Right hindlimb (tissue), 1 donor: Measurements from ENCODE around the gene COL5A2.
A peak's percentile ranks its signal among the peaks of the same experiment; 100 is the strongest.

ENCODE experiments used
- DNase-seq: peaks from one replicate; pipeline ENCODE4 v3.0.0-alpha.2; 2018

COL5A2 gene

GRCh38 chr2:189178054-189178453, 1.5 kb downstream of the COL5A2 start:
- no peak for DNase-seq

GRCh38 chr2:189177251-189177840, 2.2 kb downstream of the COL5A2 start:
- DNase-seq: no peak

- DNase-seq: no peak
Measured at GRCh38 chr2:189176516-189176915, 3.0 kb downstream of the COL5A2 start.

GRCh38 chr2:189175869-189176433, 3.6 kb downstream of the COL5A2 start:
- no peak for DNase-seq

GRCh38 chr2:189171956-189172609, 7.5 kb downstream of the COL5A2 start:
- DNase-seq: no peak

- DNase-seq: no peak
Measured at GRCh38 chr2:189168856-189169499, 10.6 kb downstream of the COL5A2 start.

GRCh38 chr2:189165656-189166380, 13.7 kb downstream of the COL5A2 start:
- no peak for DNase-seq

- DNase-seq: peak; percentile 47
Measured at GRCh38 chr2:189164746-189165145, 14.8 kb downstream of the COL5A2 start.

GRCh38 chr2:189163889-189164288, 15.7 kb downstream of the COL5A2 start:
- DNase-seq: no peak

- no peak for DNase-seq
Measured at GRCh38 chr2:189162566-189162965, 17.0 kb downstream of the COL5A2 start.

- DNase-seq: no peak
Measured at GRCh38 chr2:189161894-189162293, 17.7 kb downstream of the COL5A2 start.

- DNase-seq: no peak
Measured at GRCh38 chr2:189159717-189160116, 19.8 kb downstream of the COL5A2 start.

GRCh38 chr2:189159273-189159672, 20.3 kb downstream of the COL5A2 start:
- DNase-seq: no peak

GRCh38 chr2:189157939-189158338, 21.6 kb downstream of the COL5A2 start:
- DNase-seq: no peak

- DNase-seq: no peak
Measured at GRCh38 chr2:189157456-189157855, 22.1 kb downstream of the COL5A2 start.

GRCh38 chr2:189155795-189156194, 23.8 kb downstream of the COL5A2 start:
- DNase-seq: no peak

GRCh38 chr2:189153619-189154018, 25.9 kb downstream of the COL5A2 start:
- DNase-seq: peak; percentile 75

- peak; percentile 71 for DNase-seq
Measured at GRCh38 chr2:189152483-189152882, 27.1 kb downstream of the COL5A2 start.

GRCh38 chr2:189151906-189152305, 27.7 kb downstream of the COL5A2 start:
- DNase-seq: no peak

- no peak for DNase-seq
Measured at GRCh38 chr2:189150033-189150432, 29.5 kb downstream of the COL5A2 start.

- DNase-seq: no peak
Measured at GRCh38 chr2:189147989-189148388, 31.6 kb downstream of the COL5A2 start.

- DNase-seq: no peak
Measured at GRCh38 chr2:189147361-189147760, 32.2 kb downstream of the COL5A2 start.

- no peak for DNase-seq
Measured at GRCh38 chr2:189146553-189146952, 33.0 kb downstream of the COL5A2 start.
